GM18508 (cell line): ENCODE data around the gene ARMH3.

Experiments
- ATAC-seq: cut with Tn5 transposase; IDR thresholded peaks from one replicate; pipeline ENCODE4 v1.9.1; 2021; ENCODE audit warnings: moderate number of reproducible peaks; ENCODE audit not compliant: insufficient read depth, unreplicated experiment

Gene ARMH3

DNA sequence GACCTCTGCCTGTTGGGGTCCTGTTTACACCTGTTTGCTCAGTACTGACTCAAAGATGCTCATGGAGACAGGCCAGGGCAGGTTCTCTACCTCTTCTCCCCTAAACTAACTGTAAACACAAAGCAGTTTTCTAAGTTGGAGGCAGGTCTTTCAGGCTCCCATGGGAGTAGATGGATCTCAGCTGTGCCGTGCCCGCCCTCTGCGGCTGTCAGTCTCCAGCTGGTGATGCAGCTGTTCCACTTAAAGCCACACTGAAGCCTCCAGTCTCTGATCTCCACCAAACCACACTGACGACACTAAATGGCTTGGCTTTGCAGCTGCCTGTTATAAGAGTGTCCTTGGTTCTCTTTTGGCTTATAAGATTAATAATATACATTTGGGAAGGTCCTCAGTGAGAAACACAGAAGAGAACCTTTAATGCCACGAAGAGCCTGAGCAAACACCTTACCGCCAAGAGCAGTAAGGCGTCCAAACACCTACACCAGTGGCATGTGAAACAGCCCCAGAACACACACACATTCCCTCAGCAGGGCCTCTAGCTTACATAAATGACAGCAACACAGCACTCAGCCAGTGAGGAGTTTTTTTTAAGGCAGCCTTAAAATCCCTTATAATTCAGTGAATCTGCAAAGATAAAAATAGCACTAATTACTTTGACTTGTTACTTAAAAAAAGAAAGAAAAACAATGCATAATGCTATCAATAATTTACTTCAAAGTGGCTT is 152.0 kb downstream of the ARMH3 start:
- ATAC-seq = no peak

DNA sequence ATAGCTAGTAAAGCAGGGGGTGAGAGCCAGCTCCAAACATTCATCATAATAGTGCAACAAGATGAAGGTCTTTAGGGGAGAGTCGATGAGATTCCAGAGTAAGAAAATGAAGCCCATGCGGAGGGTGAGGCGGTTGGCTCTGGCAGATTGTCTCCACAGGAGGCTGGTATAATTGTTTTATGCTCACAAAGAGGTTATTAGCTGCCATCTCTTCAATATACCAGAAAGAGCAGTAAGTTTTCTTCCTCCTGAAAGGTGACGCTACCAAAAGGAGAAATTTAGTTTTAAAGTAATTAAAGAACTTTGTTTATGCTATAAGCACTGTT is 153.2 kb downstream of the ARMH3 start:
- ATAC-seq = no peak

DNA sequence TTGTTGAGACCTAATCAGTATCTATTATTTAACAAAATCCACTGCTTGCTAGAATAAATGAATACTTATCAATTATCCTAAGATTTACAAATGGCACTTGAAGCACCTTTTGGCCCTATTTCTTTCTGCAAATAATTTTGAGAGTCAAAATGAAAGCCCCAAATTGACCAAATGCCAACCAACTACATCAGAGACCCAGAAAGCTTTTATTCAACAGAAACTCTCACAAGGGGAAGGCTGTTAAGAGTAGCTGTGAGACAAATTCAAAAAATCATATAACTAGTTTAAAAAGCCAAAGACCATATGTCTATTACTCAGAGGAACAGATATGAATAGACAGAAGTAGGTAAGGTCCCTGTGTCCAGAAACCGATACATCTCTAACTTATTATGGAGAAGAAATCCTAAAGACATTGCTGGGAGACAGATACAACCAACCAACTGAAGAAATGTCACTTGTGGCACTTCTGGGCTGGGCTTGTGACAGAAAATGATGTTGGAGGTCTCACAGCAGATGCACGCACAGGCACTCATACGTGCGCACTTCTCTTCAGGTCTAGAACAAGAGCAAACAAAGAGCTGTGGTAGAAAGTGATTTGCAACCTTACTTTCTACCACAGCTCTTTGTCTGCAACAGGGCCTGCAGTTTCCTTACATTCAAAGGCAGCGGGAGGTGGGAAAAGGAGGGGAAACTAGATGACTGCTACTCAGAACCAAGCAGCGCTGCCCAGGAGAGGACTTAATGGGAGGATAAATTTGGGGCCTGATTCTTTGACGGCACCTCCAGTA is 153.7 kb downstream of the ARMH3 start:
- no peak for ATAC-seq

GRCh38 chr10:101901340-101901739 is 154.6 kb downstream of the ARMH3 start:
- no peak for ATAC-seq

GRCh38 chr10:101897633-101898032 is 158.3 kb downstream of the ARMH3 start:
- ATAC-seq = no peak

GRCh38 chr10:101896225-101896877 is 159.6 kb downstream of the ARMH3 start:
- ATAC-seq = no peak

GRCh38 chr10:101895781-101896180 is 160.2 kb downstream of the ARMH3 start:
- no peak for ATAC-seq

DNA sequence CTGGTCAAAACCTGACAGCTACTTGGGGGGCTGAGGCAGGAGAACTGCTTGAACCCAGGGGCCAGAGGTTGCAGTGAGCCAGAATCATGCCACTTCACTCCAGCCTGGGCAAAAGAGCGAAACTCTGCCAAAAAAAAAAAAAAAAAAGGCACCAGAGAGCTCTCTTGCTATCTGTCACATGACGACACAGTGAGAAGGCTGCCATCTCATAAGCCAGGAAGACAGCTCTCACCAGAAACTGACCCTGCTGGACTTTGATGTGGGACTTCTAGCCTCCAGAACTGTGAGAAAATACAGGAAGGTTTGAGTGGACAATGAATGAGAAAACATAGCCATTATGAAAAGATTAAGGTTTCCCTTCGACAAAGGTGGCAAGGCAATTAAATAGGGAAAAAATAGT is 161.2 kb downstream of the ARMH3 start:
- ATAC-seq = no peak

DNA sequence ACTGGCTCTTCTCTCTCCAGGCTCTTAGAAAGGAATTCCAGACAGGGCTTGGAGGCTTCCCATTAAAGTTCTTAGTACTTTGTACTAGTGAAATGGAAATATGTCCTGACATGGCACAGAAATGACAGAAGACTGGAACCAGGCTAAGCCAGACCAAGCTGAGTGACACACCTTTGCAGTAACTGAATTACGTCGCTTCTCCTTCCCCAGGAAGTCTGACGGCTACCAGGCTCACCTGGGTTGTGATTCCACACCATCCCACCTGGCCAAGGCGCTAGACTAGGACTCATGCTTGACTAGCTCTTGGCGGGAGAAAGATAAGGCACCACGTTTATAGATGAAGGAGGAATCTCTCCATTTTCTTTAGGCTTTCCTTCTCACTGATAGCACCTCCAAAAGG is 161.7 kb downstream of the ARMH3 start:
- no peak for ATAC-seq

DNA sequence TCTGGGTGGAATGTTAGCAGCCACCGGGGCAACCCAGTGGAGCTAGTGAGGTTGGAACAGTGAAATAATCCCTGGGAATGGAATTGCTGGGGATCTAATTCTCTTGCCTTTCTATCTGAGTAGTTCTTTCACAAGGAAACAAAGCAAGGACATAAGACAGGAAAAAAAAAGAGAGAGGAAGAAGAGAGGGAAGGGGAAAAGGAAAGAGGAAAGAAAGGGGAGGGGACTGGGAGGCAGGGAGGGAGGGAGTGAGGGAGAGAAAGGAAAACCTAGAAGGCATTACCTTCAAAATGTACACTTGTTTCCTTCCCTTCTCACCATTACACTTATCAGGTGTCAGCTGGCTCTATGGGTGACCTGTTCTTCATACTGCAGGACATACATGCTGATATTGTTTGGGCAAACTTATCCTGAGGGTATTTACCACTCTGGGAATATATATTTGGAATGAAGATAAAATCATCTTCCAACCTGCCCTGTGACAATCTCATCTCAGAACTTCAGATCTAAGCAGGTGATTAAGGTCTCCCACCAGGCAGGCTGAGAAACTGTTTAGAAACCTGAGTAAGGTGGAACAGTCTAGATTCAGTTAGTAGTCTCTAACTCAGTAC is 162.4 kb downstream of the ARMH3 start:
- ATAC-seq = no peak

DNA sequence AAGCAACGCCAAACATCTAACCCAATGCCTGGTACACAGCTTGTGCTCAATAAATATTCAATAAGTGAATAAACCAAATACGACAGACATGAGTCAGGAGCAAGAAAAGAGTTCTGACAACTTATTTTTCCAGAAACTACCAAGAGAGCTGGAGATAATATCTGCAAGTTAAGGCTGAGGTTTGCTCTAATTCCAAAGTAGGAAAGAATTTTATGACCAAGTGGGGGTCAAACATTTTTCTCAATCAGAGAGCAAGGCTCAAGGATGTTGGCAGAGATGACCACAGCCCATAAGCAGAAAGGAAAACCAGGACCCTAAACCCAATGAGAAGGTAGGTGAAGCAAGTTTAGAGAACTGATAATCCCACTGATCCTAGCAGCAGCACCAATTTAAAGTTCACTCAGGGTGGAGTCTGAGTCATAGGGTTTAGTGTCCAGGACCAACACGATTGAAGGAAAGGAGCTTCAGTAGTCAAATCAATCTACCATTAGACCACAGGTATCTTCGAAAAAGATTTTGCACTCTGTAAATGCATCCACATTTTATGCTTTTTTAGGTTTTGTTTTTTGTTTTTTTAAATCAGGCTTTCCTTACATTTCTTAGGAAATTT is 163.1 kb downstream of the ARMH3 start:
- no peak for ATAC-seq

GRCh38 chr10:101889256-101890210 is 166.4 kb downstream of the ARMH3 start:
- no peak for ATAC-seq

DNA sequence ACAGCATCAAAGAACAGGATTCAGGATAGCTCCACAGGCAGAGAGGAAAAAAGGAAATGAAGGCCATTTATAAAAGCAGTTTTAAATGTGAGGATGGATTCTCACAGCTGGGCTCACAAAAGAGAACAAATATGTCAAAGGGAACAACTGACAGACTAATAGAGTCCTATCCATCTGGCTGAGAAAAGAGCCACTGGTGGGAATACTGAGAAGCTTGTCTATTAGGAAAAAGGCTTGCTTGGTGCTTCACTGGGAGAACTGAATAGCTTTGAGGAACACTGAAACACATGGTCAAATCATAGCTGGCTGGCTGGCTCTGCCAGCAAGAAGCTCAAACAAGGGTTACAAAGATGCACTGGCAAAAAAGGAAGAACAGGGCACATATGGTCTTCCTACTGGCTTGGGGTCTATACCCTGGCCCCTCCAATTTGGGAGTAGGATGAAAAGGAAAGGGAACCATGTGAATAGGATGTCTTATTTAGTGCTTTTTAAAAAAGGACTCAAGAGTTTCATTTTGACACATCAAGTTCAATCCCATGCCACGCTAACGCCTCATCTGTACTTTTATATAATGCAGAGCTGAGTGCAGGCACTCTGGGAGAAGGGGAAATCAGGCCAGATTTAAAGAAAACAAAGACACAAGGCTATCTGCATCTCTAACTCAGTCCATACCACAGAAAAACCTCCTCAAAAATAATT is 167.6 kb downstream of the ARMH3 start:
- ATAC-seq = no peak

GRCh38 chr10:101887775-101888174 is 168.2 kb downstream of the ARMH3 start:
- no peak for ATAC-seq

GRCh38 chr10:101886521-101887312 is 169.3 kb downstream of the ARMH3 start:
- no peak for ATAC-seq

GRCh38 chr10:101881036-101881774 is 174.8 kb downstream of the ARMH3 start:
- no peak for ATAC-seq

DNA sequence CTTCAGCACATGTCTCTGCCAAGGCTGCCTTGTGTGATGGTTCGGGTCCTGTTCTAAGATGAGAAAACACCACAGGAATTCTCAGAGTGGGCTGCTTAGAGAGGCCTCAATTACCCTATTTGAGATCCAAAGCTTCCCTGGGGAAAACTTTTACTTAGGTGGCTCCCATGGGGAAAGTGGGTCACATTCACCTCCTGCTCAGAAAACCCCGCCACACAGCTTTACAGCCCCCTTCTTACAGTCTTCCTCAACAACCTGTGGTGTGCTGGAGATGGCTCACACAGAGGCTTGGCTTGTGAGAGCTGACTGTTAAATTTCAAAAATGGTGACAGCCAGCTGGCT is 175.8 kb downstream of the ARMH3 start:
- no peak for ATAC-seq
